A673 (cell line): ENCODE data around the gene CCNYL1.

Source experiments
- EZH2 ChIP-seq: fragments of 200-600 bp; sonication (generic); IDR thresholded peaks from 2 replicates; pipeline ENCODE4 v1.6.1; 2017; ENCODE audit warnings: borderline replicate concordance, low read depth, mild to moderate bottlenecking, mixed read lengths, antibody characterized with exemption, low read length; ENCODE audit not compliant: poor library complexity, severe bottlenecking
- TF ChIP-seq, protein P1 (sequence below): fragments of 300-800, 200-600 bp; sonication (generic); conservative IDR thresholded peaks from 2 replicates; pipeline ENCODE4 v1.5.1; 2017; ENCODE audit warnings: low read depth, mild to moderate bottlenecking, antibody characterized with exemption, low read length, moderate library complexity, mixed read lengths

DNA sequence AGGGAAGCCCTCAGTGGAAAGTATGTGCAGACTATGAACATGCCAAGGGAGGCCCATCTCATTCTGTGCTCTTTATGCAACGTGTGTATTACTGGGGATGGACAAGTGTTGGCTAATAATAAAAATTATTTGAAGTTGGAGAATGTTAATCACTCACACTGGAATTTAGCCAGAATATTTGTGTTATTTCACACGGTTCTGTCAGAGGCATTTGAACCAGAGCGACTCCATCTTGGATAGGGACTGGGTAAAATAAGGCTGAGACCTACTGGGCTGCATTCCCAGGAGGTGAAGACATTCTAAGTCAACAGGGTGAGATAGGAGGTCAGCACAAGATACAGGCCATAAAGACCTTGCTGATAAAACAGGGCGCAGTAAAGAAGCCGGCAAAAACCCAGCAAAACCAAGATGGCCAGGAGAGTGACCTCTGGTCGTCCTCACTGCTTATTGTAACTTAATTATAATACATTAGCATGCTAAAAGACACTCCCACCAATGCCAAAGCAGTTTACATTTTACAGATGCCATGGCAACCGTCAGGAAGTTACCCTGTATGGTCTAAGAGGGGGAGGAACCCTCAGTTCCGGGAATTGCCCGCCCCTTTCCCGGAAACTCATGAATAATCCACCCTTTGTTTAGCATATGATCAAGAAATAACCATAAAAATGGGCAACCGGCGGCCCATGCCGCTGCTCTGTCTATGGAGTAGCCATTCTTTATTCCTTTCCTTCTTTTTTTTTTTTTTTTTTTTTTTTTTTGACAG lies 60.8 kb downstream of the CCNYL1 start:
- TF ChIP-seq, protein P1, sequence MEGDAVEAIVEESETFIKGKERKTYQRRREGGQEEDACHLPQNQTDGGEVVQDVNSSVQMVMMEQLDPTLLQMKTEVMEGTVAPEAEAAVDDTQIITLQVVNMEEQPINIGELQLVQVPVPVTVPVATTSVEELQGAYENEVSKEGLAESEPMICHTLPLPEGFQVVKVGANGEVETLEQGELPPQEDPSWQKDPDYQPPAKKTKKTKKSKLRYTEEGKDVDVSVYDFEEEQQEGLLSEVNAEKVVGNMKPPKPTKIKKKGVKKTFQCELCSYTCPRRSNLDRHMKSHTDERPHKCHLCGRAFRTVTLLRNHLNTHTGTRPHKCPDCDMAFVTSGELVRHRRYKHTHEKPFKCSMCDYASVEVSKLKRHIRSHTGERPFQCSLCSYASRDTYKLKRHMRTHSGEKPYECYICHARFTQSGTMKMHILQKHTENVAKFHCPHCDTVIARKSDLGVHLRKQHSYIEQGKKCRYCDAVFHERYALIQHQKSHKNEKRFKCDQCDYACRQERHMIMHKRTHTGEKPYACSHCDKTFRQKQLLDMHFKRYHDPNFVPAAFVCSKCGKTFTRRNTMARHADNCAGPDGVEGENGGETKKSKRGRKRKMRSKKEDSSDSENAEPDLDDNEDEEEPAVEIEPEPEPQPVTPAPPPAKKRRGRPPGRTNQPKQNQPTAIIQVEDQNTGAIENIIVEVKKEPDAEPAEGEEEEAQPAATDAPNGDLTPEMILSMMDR = no peak
- no peak for TF ChIP-seq EZH2
